Measurements from ENCODE around the gene ANXA7.
"Not testable (repeated sequence)": the region's sequence is repeated elsewhere in the genome, so short reads cannot be mapped to it uniquely, and the experiment has no call there.

Gene ANXA7

GRCh38 chr10:73338801-73339368 is 75.0 kb downstream of the ANXA7 start:
- DNase-seq: no peak

- DNase-seq: no peak
These were observed 80.7 kb downstream of the ANXA7 start for GRCh38 chr10:73333202-73333601.

DNA sequence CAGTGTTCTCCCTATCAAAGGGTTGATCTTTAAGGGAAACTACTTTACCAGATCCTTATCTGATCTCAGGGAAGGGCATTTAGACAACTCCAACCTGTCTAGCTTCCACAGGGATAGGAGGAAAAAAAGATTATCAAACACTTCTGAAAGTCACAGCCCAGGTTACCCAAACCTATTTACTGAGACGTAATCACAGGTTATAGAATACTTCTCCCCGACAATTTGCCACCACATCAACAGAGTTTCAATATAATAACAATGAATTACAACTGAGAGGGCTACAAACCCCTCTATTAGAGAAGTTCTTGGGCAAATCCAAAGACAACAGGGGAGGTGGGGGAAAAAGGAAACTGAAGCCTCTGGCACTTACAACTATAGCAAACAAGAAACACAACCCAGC is 81.5 kb downstream of the ANXA7 start:
- DNase-seq: no peak

DNA sequence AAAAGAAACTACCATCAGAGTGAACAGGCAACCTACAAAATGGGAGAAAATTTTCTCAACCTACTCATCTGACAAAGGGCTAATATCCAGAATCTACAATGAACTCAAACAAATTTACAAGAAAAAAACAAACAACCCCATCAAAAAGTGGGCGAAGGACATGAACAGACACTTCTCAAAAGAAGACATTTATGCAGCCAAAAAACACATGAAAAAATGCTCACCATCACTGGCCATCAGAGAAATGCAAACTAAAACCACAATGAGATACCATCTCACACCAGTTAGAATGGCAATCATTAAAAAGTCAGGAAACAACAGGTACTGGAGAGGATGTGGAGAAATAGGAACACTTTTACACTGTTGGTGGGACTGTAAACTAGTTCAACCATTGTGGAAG is 85.3 kb downstream of the ANXA7 start:
- DNase-seq: not testable (repeated sequence)

GRCh38 chr10:73325290-73325689 is 88.6 kb downstream of the ANXA7 start:
- DNase-seq: not testable (repeated sequence)
